ENCODE data around the gene WWP2.

GRCh38 chr16:69852815-69853214, 90.7 kb downstream of the WWP2 start:
- no peak for TF ChIP-seq POLR2A (IDR thresholded peaks at IDR 0.05)
- TF ChIP-seq CTCF (IDR thresholded peaks at IDR 0.05), result no peak

Data from ovary (tissue), 3 donors.